Measurements from ENCODE around the gene LGSN. TPM values are rescaled to one million over a fixed set of nuclear protein-coding genes. Genes with fewer than 3 reads are reported as not detected.

Gene LGSN
- total and polyA plus RNA-seq, 2 donors from 2014 or later = 0.19 to 0.26 TPM

DNA sequence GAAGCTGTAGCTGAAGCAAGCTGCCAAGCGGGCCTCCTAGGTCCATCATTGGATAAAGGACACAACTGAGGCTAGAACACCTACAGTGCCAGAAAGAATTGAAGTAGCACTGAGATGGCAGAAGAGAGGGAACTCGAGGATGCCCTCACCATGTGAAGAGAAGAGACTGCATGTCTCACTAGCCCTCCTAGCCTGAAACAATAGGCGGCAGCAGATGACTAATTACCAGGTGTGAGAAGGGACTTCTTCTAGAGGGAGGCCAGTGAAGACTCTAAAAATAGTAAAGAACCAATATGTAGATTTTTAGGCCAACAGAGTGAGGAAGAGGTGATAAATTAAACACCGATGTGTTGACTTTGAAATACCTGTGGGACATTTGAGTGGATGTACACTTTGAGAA, 50.3 kb downstream of the LGSN start:
- intact Hi-C loops (cut with DNase I) = no loop called here

DNA sequence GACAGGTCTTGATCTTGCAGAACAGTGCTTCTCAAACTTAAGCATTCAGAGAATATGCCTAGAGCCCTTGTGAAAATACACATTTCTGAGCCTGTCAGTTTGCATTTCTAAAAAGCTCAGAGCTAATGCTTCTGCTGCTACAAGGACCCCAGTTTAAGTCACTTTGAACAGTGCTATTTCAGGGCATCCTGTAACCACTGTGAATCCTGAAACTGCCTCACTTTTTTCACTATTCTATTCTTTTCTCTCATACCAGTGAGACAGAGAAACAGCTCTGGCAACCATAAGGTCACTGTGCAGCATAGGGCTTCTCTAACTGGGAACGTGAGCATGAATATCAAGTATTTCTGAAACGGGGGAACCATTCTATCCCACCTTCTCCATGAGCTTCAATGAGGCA, 51.2 kb downstream of the LGSN start:
- no peaks in the 10 kb centered on the region for H3K4me1 ChIP-seq (ENCODE audit: control insufficient read depth in 2 of 3, insufficient read depth in 2 of 3, low read depth in 1 of 3, low read length in 3 of 3)
- H3K9ac ChIP-seq (ENCODE audit: low read length in 3 of 3) = no peak overlapping the region
- H3K4me3 ChIP-seq (ENCODE audit: low read length in 3 of 3) = no peak overlapping the region
- no peaks in the 10 kb centered on the region for H3K27me3 ChIP-seq (ENCODE audit: control insufficient read depth, insufficient read depth, low read length)
- no peak overlapping the region for H3K27ac ChIP-seq (ENCODE audit: low read depth in 2 of 2, low read length in 2 of 2)
- DNase-seq (no peak), FAIRE-seq (no peak)
- H3K36me3 ChIP-seq (ENCODE audit: control insufficient read depth in 2 of 3, insufficient read depth in 3 of 3, low read length in 3 of 3) = no peaks in the 10 kb centered on the region
- TF ChIP-seq, protein P1, sequence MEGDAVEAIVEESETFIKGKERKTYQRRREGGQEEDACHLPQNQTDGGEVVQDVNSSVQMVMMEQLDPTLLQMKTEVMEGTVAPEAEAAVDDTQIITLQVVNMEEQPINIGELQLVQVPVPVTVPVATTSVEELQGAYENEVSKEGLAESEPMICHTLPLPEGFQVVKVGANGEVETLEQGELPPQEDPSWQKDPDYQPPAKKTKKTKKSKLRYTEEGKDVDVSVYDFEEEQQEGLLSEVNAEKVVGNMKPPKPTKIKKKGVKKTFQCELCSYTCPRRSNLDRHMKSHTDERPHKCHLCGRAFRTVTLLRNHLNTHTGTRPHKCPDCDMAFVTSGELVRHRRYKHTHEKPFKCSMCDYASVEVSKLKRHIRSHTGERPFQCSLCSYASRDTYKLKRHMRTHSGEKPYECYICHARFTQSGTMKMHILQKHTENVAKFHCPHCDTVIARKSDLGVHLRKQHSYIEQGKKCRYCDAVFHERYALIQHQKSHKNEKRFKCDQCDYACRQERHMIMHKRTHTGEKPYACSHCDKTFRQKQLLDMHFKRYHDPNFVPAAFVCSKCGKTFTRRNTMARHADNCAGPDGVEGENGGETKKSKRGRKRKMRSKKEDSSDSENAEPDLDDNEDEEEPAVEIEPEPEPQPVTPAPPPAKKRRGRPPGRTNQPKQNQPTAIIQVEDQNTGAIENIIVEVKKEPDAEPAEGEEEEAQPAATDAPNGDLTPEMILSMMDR (IDR thresholded peaks at IDR 0.05; ENCODE audit: borderline replicate concordance, extremely low read depth, insufficient read depth) = no peak
- intact Hi-C loops (cut with DNase I) = no loop called here
- H3K9me3 ChIP-seq (ENCODE audit: control insufficient read depth in 2 of 3, insufficient read depth in 1 of 3, low read length in 3 of 3) = no peaks in the 10 kb centered on the region

More for the DNA sequence above, 50.3 kb downstream of the LGSN start:
- FAIRE-seq = no peak
- Histone ChIP-seq H3K9me3 (ENCODE audit: control insufficient read depth in 2 of 3, insufficient read depth in 1 of 3, low read length in 3 of 3) (no peaks in the 10 kb centered on the region), H3K9ac (ENCODE audit: low read length in 3 of 3) (no peak overlapping the region), H3K4me1 (ENCODE audit: control insufficient read depth in 2 of 3, insufficient read depth in 2 of 3, low read depth in 1 of 3, low read length in 3 of 3) (no peaks in the 10 kb centered on the region), H3K4me3 (ENCODE audit: low read length in 3 of 3) (no peak overlapping the region), H3K27me3 (ENCODE audit: control insufficient read depth, insufficient read depth, low read length) (no peaks in the 10 kb centered on the region), H3K27ac (ENCODE audit: low read depth in 2 of 2, low read length in 2 of 2) (no peak overlapping the region), H3K36me3 (ENCODE audit: control insufficient read depth in 2 of 3, insufficient read depth in 3 of 3, low read length in 3 of 3) (no peaks in the 10 kb centered on the region)
- DNase-seq = no peak
- TF ChIP-seq, protein P1 (IDR thresholded peaks at IDR 0.05; ENCODE audit: borderline replicate concordance, extremely low read depth, insufficient read depth) = no peak

DNA sequence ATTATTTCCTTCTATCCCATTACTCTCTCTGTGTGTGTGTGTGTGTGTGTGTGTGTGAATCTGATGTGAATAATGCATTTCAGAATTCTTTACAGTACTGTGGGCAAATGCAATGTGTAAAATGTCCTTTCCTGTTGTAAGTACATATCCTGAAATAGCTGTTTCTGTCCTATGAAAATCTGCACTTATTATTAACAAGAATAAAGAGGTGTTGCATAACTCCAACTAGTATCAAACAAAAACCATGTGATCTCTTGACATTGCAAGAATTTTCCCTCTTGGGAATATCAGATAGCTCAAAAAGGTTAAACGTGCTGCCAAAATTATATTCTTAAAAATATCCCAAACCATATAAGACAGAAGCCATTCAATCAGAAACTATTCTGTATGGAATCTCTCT, 52.0 kb downstream of the LGSN start:
- DNase-seq (no peak), FAIRE-seq (no peak)
- intact Hi-C loops (cut with DNase I) = no loop called here

More for the DNA sequence above, 52.0 kb downstream of the LGSN start:
- H3K9me3 ChIP-seq (ENCODE audit: control insufficient read depth in 2 of 3, insufficient read depth in 1 of 3, low read length in 3 of 3) = no peaks in the 10 kb centered on the region
- TF ChIP-seq, protein P1 (IDR thresholded peaks at IDR 0.05; ENCODE audit: borderline replicate concordance, extremely low read depth, insufficient read depth) = no peak
- H3K36me3 ChIP-seq (ENCODE audit: control insufficient read depth in 2 of 3, insufficient read depth in 3 of 3, low read length in 3 of 3) = no peaks in the 10 kb centered on the region
- no peak overlapping the region for H3K9ac ChIP-seq (ENCODE audit: low read length in 3 of 3)
- H3K4me3 ChIP-seq (ENCODE audit: low read length in 3 of 3) = no peak overlapping the region
- no peaks in the 10 kb centered on the region for H3K27me3 ChIP-seq (ENCODE audit: control insufficient read depth, insufficient read depth, low read length)
- no peaks in the 10 kb centered on the region for H3K4me1 ChIP-seq (ENCODE audit: control insufficient read depth in 2 of 3, insufficient read depth in 2 of 3, low read depth in 1 of 3, low read length in 3 of 3)
- no peak overlapping the region for H3K27ac ChIP-seq (ENCODE audit: low read depth in 2 of 2, low read length in 2 of 2)
